OCI-LY7 (cell line): ENCODE data around the gene SPRR1A. TPM values are rescaled to one million over a fixed set of nuclear protein-coding genes. Genes with fewer than 3 reads are reported as not detected.

Source experiments
- Bru-seq: library from RNA; stranded (reverse); fragments of 400-500 nt; gene quantifications from one replicate; lab custom pipeline; 2021; lab: Mats Ljungman, UMichigan
- BruChase-seq, 2 experiments: library from RNA; stranded (reverse); fragments of 400-500 nt; gene quantifications; one replicate each; lab custom pipeline; 2021; lab: Mats Ljungman, UMichigan
- BruUV-seq: library from RNA; stranded (reverse); fragments of 400-500 nt; replicated peaks from 2 replicates; lab custom pipeline; 2021; lab: Mats Ljungman, UMichigan
- CTCF ChIA-PET: fragments of 300-600 bp; sonication (Branson Sonifier 250); formaldehyde crosslinking; loops from one replicate; lab custom pipeline; 2022; ENCODE audit warnings: antibody characterized with exemption; ENCODE audit not compliant: unreplicated experiment; lab: Charles Lee
- POLR2A ChIA-PET: fragments of 300-600 bp; sonication (Branson Sonifier 250); formaldehyde crosslinking; loops from one replicate; lab custom pipeline; 2022; ENCODE audit warnings: antibody characterized with exemption; lab: Charles Lee
- DNase-seq: peaks from one replicate; pipeline ENCODE4 v3.0.0-alpha.2; 2015; ENCODE audit warnings: low spot score
- H2AFZ ChIP-seq: fragments of 200-600 bp; sonication (generic), shearing (Covaris generic); 2 replicates; pipeline ENCODE4 v1.6.1; 2014; ENCODE audit warnings: mild to moderate bottlenecking, antibody characterized with exemption, low read length, moderate library complexity
- H3K27ac ChIP-seq: fragments of 200-600 bp; sonication (generic); 2 replicates; pipeline ENCODE4 v1.5.1; 2014; ENCODE audit warnings: mixed run types, low read depth, mild to moderate bottlenecking, moderate library complexity, low read length, inconsistent platforms; ENCODE audit not compliant: poor library complexity, severe bottlenecking
- H3K36me3 ChIP-seq: fragments of 200-600 bp; sonication (generic); 2 replicates; pipeline ENCODE4 v1.6.1; 2014; ENCODE audit warnings: mild to moderate bottlenecking, antibody characterized with exemption, low read length, moderate library complexity, mixed read lengths; ENCODE audit not compliant: insufficient read depth
- H3K4me1 ChIP-seq: fragments of 200-600 bp; sonication (generic); 2 replicates; pipeline ENCODE4 v1.5.1; 2014; ENCODE audit warnings: mild to moderate bottlenecking, low read length; ENCODE audit not compliant: insufficient read depth, poor library complexity, severe bottlenecking
- H3K4me2 ChIP-seq: fragments of 200-600 bp; sonication (generic); 2 replicates; pipeline ENCODE4 v1.6.1; 2014; ENCODE audit warnings: mild to moderate bottlenecking, low read length
- H3K4me3 ChIP-seq: fragments of 200-600 bp; sonication (generic); 2 replicates; pipeline ENCODE4 v1.5.1; 2014; ENCODE audit warnings: mild to moderate bottlenecking, low read depth, low read length; ENCODE audit not compliant: poor library complexity, severe bottlenecking
- H3K79me2 ChIP-seq: fragments of 200-600 bp; sonication (generic); 2 replicates; pipeline ENCODE4 v1.6.1; 2016; ENCODE audit warnings: low read depth, mild to moderate bottlenecking, low read length, moderate library complexity, mixed read lengths; ENCODE audit not compliant: insufficient read depth
- H3K9me2 ChIP-seq: fragments of 200-600 bp; sonication (generic); 2 replicates; pipeline ENCODE4 v1.6.1; 2016; ENCODE audit warnings: mild to moderate bottlenecking, low read length, mixed read lengths; ENCODE audit not compliant: insufficient read depth
- H3K9me3 ChIP-seq: fragments of 200-600 bp; sonication (generic); 2 replicates; pipeline ENCODE4 v1.6.1; 2014; ENCODE audit warnings: mild to moderate bottlenecking, mixed run types, low read length, mixed read lengths
- H4K20me1 ChIP-seq: fragments of 200-600 bp; sonication (generic); 2 replicates; pipeline ENCODE4 v1.6.1; 2014; ENCODE audit warnings: mild to moderate bottlenecking, antibody characterized with exemption, low read length, moderate library complexity, mixed read lengths; ENCODE audit not compliant: insufficient read depth
- CTCF ChIP-seq: fragments of 200-600 bp; sonication (generic); conservative IDR thresholded peaks from 2 replicates; pipeline ENCODE4 v1.5.1; 2014; ENCODE audit warnings: mild to moderate bottlenecking, antibody characterized with exemption, low read length, moderate library complexity, mixed read lengths
- EZH2phosphoT487 ChIP-seq: fragments of 200-600 bp; sonication (generic); IDR thresholded peaks from 2 replicates; pipeline ENCODE4 v1.6.1; 2018; ENCODE audit warnings: low read depth, borderline replicate concordance, mild to moderate bottlenecking, mixed run types, antibody characterized with exemption, low read length, moderate library complexity, mixed read lengths
- intact Hi-C: fragments of 100-400 bp; cut with micrococcal nuclease; formaldehyde crosslinking; loops from one replicate; pipeline ENCODE4 v1.10.0; 2022; ENCODE audit not compliant: unreplicated experiment
- long read RNA-seq: library from polyadenylated mRNA; stranded (forward); transcript quantifications from one replicate; pipeline ENCODE4 v2.0.0, GENCODE V29; 2022
- total RNA-seq, 2 experiments: library from RNA; depleted of rRNA in 1 of 2; stranded (reverse); fragments of >200 nt in 1 of 2; shearing (Covaris generic) in 1 of 2; gene quantifications; 2 replicates each; pipeline ENCODE4 v1.2.3, GENCODE V29; 2014 to 2022

The SPRR1A gene
- total RNA-seq (2014; rRNA removed; shearing (Covaris generic)): not detected in 2 replicates
- total RNA-seq (2022): not detected in 2 replicates
- Bru-seq, nascent RNA: not detected
- BruChase-seq, experiment 1, labeled RNA remaining after a 6-hour chase: not detected
- not detected for BruChase-seq, experiment 2, labeled RNA remaining after a 2-hour chase
- long read RNA-seq: 0 reads

GRCh38 chr1:152983743-152984142, at the start of gene SPRR1A:
SPRR1A (plus strand) TSS chr1:152984081; CDS start chr1:152985231, 1,150 bp downstream.
- Histone ChIP-seq H3K9me2 (no peaks in the 10 kb centered on the region), H3K9me3 (no peaks in the 10 kb centered on the region), H3K36me3 (no peaks in the 10 kb centered on the region), H3K27ac (no peak within 1 kb of the TSS), H3K4me1 (no peaks in the 10 kb centered on the region), H4K20me1 (no peaks in the 10 kb centered on the region), H3K4me3 (no peak within 1 kb of the TSS), H2AFZ (no peak within 1 kb of the TSS), H3K79me2 (no peaks in the 10 kb centered on the region), H3K4me2 (no peak within 1 kb of the TSS)
- POLR2A ChIA-PET: no interaction called here
- TF ChIP-seq EZH2phosphoT487 (no peak), CTCF (no peak)
- BruUV-seq: no TSS peak
- CTCF ChIA-PET: no interaction called here
- DNase-seq: no peak
- intact Hi-C loops: no loop called here

GRCh38 chr1:152940614-152941013, 43.3 kb upstream of the SPRR1A start:
- TF ChIP-seq EZH2phosphoT487 (no peak), CTCF (no peak)
- H2AFZ ChIP-seq: no peak overlapping the region
- intact Hi-C loops: no loop called here
- H3K4me1 ChIP-seq: no peaks in the 10 kb centered on the region
- ChIA-PET POLR2A (no interaction called here), CTCF (no interaction called here)
- no peaks in the 10 kb centered on the region for H4K20me1 ChIP-seq
- BruUV-seq: no TSS peak
- no peaks in the 10 kb centered on the region for H3K9me2 ChIP-seq
- DNase-seq: no peak
- H3K79me2 ChIP-seq: no peaks in the 10 kb centered on the region
- no peaks in the 10 kb centered on the region for H3K36me3 ChIP-seq
- H3K27ac ChIP-seq: no peak overlapping the region
- H3K4me3 ChIP-seq: no peak overlapping the region
- H3K4me2 ChIP-seq: no peak overlapping the region
- H3K9me3 ChIP-seq: no peaks in the 10 kb centered on the region

- TF ChIP-seq EZH2phosphoT487: no peak
- TF ChIP-seq CTCF: no peak
- BruUV-seq: no TSS peak
These were observed 42.7 kb upstream of the SPRR1A start for GRCh38 chr1:152941037-152941711.

More at GRCh38 chr1:152941037-152941711, 42.7 kb upstream of the SPRR1A start:
- no peaks in the 10 kb centered on the region for H3K79me2 ChIP-seq
- no peak overlapping the region for H3K4me2 ChIP-seq
- H3K36me3 ChIP-seq: no peaks in the 10 kb centered on the region
- no peak overlapping the region for H3K27ac ChIP-seq
- no peaks in the 10 kb centered on the region for H4K20me1 ChIP-seq
- ChIA-PET POLR2A (no interaction called here), CTCF (no interaction called here)
- intact Hi-C loops: no loop called here
- H2AFZ ChIP-seq: no peak overlapping the region
- H3K9me3 ChIP-seq: no peaks in the 10 kb centered on the region
- no peaks in the 10 kb centered on the region for H3K9me2 ChIP-seq
- H3K4me1 ChIP-seq: no peaks in the 10 kb centered on the region
- no peak overlapping the region for H3K4me3 ChIP-seq
- no peak for DNase-seq
